Skin epidermis (tissue), 12 donors: ENCODE data around the gene TMEM88.

Source experiments
- H3K27ac ChIP-seq, 21 experiments: fragments of 200-600 bp; sonication (generic) in 11 of 21; one replicate each; pipeline ENCODE4 v1.5.0; 2020; ENCODE audit warnings: mild to moderate bottlenecking in 3 of 21, inconsistent platforms in 2 of 21, moderate library complexity in 2 of 21
- H3K4me3 ChIP-seq, 7 experiments: fragments of 200-600 bp; sonication (generic) in 2 of 7; one replicate each; pipeline ENCODE4 v1.5.0; 2020; ENCODE audit warnings: inconsistent platforms in 2 of 7, mild to moderate bottlenecking in 2 of 7, moderate library complexity in 1 of 7

The TMEM88 gene

DNA sequence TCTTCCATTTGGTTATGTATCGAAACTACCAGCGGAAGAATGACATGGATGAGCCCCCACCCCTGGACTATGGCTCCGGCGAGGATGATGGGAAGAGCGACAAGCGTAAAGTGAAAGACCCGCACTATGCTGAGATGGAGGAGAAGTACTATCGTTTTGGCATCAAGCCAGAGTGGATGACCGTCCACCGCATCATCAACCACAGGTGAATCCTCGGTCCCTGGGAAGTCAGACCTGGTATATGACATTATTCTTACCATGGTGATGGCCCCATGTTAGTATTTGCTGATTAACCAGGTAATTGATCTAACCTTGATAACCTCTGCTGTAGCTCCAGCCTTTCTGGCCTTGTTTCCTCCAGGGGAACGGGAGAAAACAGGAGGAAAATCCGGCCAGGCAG is 42.2 kb downstream of the TMEM88 start:
- Histone ChIP-seq H3K4me3 (no peak overlapping the region), H3K27ac (peak overlapping the region in 1 of 21 experiments; percentile 21)

GRCh38 chr17:7897773-7898172 is 42.9 kb downstream of the TMEM88 start:
- H3K4me3 ChIP-seq, result no peak overlapping the region
- H3K27ac ChIP-seq, result peak overlapping the region in 2 of 21 experiments; percentile 19 to 21

- Histone ChIP-seq H3K4me3 (no peak overlapping the region), H3K27ac (no peak overlapping the region)
Measured at GRCh38 chr17:7903154-7904103, 48.6 kb downstream of the TMEM88 start.
